Hematopoietic multipotent progenitor cell treated with erythropoietin and hydrocortisone succinate and interleukin-3 and kit ligand, for 8 days (in vitro differentiated cells): ENCODE data around the gene RACK1.

Experiments
- DNase-seq: peaks from one replicate; pipeline ENCODE4 v3.0.0-alpha.2; 2015

RACK1 gene

GRCh38 chr5:181193656-181194055 lies 50.0 kb downstream of the RACK1 start:
- DNase-seq: no peak

- DNase-seq: no peak
Measured at GRCh38 chr5:181192337-181193046, 51.2 kb downstream of the RACK1 start.

GRCh38 chr5:181191526-181192336 lies 52.0 kb downstream of the RACK1 start:
- peak; percentile 95 for DNase-seq

- DNase-seq: no peak
Measured at GRCh38 chr5:181190711-181191525, 52.8 kb downstream of the RACK1 start.

GRCh38 chr5:181189962-181190710 lies 53.6 kb downstream of the RACK1 start:
- no peak for DNase-seq

GRCh38 chr5:181189363-181189961 lies 54.2 kb downstream of the RACK1 start:
- peak; percentile 44 for DNase-seq

- DNase-seq: peak; percentile 88
Measured at GRCh38 chr5:181188700-181189362, 54.9 kb downstream of the RACK1 start.

- peak; percentile 91 for DNase-seq
Measured at GRCh38 chr5:181187500-181188213, 56.0 kb downstream of the RACK1 start.

- DNase-seq: peak; percentile 31
Measured at GRCh38 chr5:181186986-181187499, 56.7 kb downstream of the RACK1 start.
